Measurements from ENCODE around the gene TEDDM1. TPM values are rescaled to one million over a fixed set of nuclear protein-coding genes. Genes with fewer than 3 reads are reported as not detected.
"Not testable (repeated sequence)": the region's sequence is repeated elsewhere in the genome, so short reads cannot be mapped to it uniquely, and the experiment has no call there.

TEDDM1 gene
- not detected in 2 replicates for total RNA-seq (2014; rRNA removed; shearing (Covaris generic))
- polyA plus RNA-seq (2014; cell fraction: nucleus; rRNA removed): not detected in 2 replicates

GRCh38 chr1:182400567-182400966 is at the start of gene TEDDM1:
Gene TEDDM1 (minus strand): TSS chr1:182400667. CDS start chr1:182400485, 182 bp downstream.
- DNase-seq (ENCODE audit: extremely low read depth, low read depth): no peak

- no peak for DNase-seq (ENCODE audit: extremely low read depth, low read depth)
Measured at GRCh38 chr1:182450087-182450486, 49.6 kb upstream of the TEDDM1 start, which contains the start of gene RGSL1. Gene RGSL1 (plus strand): TSS chr1:182450146. CDS start chr1:182450166, 20 bp downstream.

- no peak for DNase-seq (ENCODE audit: extremely low read depth, low read depth)
Measured at GRCh38 chr1:182447660-182448059, 47.2 kb upstream of the TEDDM1 start.

- not testable (repeated sequence) for DNase-seq (ENCODE audit: extremely low read depth, low read depth)
Measured at GRCh38 chr1:182447124-182447523, 46.7 kb upstream of the TEDDM1 start.

- DNase-seq (ENCODE audit: extremely low read depth, low read depth): peak; percentile 74
Measured at GRCh38 chr1:182446033-182446669, 45.7 kb upstream of the TEDDM1 start.

GRCh38 chr1:182444497-182444896 is 44.0 kb upstream of the TEDDM1 start:
- no peak for DNase-seq (ENCODE audit: extremely low read depth, low read depth)

- no peak for DNase-seq (ENCODE audit: extremely low read depth, low read depth)
Measured at GRCh38 chr1:182442333-182442732, 41.9 kb upstream of the TEDDM1 start.

GRCh38 chr1:182441719-182442118 is 41.3 kb upstream of the TEDDM1 start:
- DNase-seq (ENCODE audit: extremely low read depth, low read depth): no peak

- DNase-seq (ENCODE audit: extremely low read depth, low read depth): no peak
Measured at GRCh38 chr1:182438326-182438725, 37.9 kb upstream of the TEDDM1 start.

GRCh38 chr1:182433580-182433979 is 33.1 kb upstream of the TEDDM1 start:
- DNase-seq (ENCODE audit: extremely low read depth, low read depth): no peak

- DNase-seq (ENCODE audit: extremely low read depth, low read depth): no peak
Measured at GRCh38 chr1:182431278-182431677, 30.8 kb upstream of the TEDDM1 start.

- DNase-seq (ENCODE audit: extremely low read depth, low read depth): no peak
Measured at GRCh38 chr1:182430263-182431068, 30.0 kb upstream of the TEDDM1 start.

GRCh38 chr1:182428043-182428442 is 27.6 kb upstream of the TEDDM1 start:
- DNase-seq (ENCODE audit: extremely low read depth, low read depth): no peak

- DNase-seq (ENCODE audit: extremely low read depth, low read depth): no peak
Measured at GRCh38 chr1:182426442-182427430, 26.3 kb upstream of the TEDDM1 start.

- no peak for DNase-seq (ENCODE audit: extremely low read depth, low read depth)
Measured at GRCh38 chr1:182415789-182416188, 15.3 kb upstream of the TEDDM1 start.

- DNase-seq (ENCODE audit: extremely low read depth, low read depth): no peak
Measured at GRCh38 chr1:182413969-182414368, 13.5 kb upstream of the TEDDM1 start.

- DNase-seq (ENCODE audit: extremely low read depth, low read depth): no peak
Measured at GRCh38 chr1:182413486-182413885, 13.0 kb upstream of the TEDDM1 start.

- DNase-seq (ENCODE audit: extremely low read depth, low read depth): no peak
Measured at GRCh38 chr1:182410620-182411273, 10.3 kb upstream of the TEDDM1 start.

- DNase-seq (ENCODE audit: extremely low read depth, low read depth): no peak
Measured at GRCh38 chr1:182410138-182410537, 9.7 kb upstream of the TEDDM1 start.

- DNase-seq (ENCODE audit: extremely low read depth, low read depth): no peak
Measured at GRCh38 chr1:182408435-182409075, 8.1 kb upstream of the TEDDM1 start.

Data from NCI-H460 (cell line).